GM19025 (cell line): ENCODE results near the gene SIGLEC5.

Source experiments
- ATAC-seq: cut with Tn5 transposase; IDR thresholded peaks from one replicate; pipeline ENCODE4 v1.9.1; 2021; ENCODE audit warnings: mild to moderate bottlenecking, low read depth, moderate library complexity; ENCODE audit not compliant: unreplicated experiment

The SIGLEC5 gene

DNA sequence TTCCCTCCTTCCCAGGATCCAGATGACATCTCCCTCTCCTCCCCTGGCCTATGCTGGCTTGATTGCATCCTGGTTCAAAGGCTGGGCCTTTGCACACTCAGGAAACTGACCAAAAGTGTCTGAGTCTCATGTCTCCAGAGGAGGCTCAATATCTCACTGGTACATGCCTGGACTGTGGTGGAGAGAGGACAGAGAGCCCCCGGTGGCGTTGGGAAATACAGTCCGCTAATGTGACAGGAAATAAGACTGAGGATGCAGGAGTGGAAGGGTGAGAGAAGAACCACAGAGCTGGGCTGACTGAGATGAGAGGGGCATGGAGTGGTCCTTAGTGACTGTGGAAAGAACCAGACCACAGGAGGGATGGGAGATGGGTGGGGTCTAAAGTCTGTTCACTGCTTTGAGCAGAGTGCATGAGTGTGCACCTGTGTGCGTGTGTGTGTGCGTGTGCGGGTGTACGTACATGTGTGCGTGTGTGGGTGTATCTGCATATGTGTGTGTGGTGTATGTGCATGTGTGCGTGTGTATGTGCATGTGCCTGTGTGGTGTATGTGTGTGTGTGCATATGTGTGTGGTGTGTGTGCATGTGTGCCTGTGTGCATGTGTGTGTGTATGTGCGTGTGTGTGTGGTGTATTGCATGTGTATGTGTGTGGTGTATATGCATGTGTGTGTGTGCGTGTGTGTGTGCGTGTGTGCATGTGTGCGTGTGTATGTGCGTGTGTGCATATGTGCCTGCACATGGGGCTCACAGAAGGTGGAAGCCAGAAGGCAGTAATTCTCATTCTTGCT is 1.9 kb downstream of the SIGLEC5 start:
- no peak for ATAC-seq

GRCh38 chr19:51627491-51628138 is 2.6 kb downstream of the SIGLEC5 start:
- no peak for ATAC-seq

GRCh38 chr19:51626675-51627074 is 3.5 kb downstream of the SIGLEC5 start:
- ATAC-seq = no peak

DNA sequence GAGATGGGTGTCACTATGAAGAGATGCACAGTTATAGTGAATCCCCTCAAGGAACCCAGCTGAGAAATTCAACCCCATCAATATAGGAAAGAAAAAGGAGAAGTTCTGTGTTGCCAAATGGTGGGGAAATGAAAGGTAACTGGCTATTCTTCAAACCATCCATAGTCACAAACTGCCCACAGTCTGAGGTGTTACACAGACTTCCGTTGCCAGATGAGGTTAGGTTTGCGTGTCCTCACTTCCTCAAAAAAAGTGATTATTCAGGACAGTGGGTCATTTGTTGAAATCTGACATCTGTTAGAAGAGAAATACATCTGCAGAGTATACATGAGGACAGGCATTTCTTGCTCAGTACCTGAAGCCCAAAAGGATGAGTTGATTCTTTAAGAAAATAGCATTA is 9.0 kb downstream of the SIGLEC5 start:
- no peak for ATAC-seq

DNA sequence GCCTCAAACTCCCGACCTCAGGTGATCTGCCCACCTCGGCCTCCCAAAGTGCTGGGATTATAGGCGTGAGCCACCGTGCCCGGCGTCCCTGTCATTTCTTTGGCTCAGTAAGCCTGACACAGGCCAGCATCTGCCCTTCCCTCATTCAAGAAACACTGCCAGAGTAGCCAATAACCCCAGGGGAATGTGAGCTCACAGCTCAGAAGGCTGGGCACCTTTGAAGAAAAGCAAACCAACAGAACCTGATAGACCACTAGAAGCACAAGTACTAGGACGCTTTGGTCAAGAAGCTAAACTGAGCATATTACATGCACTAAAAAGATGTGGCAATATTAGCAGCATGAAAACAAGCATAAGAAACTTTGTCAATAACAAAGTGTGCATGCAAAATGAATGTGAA is 14.2 kb downstream of the SIGLEC5 start:
- ATAC-seq = no peak

DNA sequence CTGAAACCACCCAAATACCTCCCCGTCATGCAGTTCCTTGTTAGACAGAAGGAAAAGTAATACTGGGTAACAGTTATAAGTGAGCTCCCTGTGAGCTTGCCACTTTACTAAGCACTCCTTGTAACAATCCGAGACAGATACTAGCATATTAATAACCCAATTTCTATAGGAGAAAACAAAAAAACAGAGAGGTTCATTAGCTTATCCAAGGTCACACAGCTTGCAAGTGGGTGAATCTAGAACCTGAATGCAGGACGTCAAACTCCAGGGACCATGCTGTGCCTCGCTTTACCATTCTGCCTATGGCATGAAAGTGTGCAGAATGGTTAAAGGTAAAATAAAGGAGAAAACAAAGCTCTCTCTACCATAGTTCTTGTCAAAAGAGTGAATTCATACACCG is 15.4 kb downstream of the SIGLEC5 start:
- no peak for ATAC-seq

DNA sequence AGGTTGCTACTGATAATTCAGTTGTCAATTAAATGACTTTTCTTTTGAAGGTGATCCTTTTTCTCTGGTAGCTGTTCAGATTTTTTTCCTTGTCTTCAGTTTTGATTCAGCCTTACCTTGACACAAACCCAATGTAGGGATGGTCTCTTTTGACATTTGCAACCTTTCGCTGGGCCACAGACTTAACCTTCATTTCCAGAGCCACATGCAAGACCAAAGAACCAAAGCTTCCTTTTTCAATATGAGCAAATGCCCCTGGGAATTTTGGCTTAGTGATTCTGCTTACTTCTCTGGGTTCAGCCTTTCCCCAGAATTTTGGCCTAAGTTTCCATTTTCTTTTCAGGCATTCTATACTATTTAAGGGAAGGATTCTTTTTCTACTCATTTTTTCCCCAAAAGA is 19.6 kb downstream of the SIGLEC5 start:
- no peak for ATAC-seq

- ATAC-seq = no peak
These were observed 22.2 kb downstream of the SIGLEC5 start for GRCh38 chr19:51607920-51608562.

DNA sequence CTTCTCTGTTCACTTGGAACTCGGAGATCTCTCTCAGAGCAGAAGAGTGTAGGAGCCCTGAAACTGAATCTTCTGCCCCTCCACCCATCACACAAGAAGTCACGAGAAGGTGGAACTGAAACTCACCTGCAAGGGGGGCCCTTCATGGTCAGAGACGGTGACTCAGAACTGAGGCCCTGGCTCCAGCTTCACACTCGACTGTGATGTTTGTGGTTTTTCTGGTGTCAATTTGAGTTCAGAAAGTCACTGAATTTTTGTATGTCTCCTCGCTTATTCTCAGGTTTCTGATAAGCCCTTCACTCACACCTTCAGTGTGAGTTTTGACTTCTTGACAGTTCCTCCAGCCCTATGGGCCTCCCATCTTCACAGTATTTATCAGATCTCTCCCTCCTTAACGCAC is 23.1 kb downstream of the SIGLEC5 start:
- ATAC-seq = peak; percentile 96

- ATAC-seq = no peak
These were observed 27.9 kb downstream of the SIGLEC5 start for GRCh38 chr19:51602189-51602854.

DNA sequence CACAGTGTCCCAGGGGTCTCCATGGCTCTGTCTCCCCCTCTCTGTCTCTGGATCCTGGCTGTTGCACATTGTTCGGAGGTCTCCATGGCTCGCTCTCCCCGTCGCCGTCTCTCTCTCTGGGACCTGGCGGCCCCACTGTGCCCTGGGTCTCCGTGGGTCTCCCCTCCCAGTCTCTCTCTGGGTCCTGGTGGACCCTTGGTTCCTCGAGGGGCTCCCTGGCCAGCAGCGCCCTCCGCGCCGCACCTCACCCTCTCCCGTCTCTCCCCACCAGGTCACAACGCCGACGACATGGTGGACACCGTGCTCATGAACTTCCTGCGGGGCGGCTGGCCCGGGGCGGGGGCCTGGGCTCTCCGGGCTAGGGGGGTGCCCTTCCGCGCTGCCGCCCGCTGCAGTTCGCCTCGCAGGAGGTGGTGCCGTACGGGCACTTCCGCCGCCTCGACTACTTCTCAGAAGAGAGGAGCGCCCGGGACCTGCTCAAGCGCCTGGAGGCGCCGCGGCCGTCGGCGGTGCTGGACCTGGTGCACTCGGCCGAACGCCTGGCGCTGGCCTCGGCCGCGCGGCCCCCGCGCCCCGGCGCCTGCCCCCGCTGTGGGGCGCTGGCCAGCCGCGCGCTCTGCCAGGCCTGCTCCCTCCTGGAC is 29.1 kb downstream of the SIGLEC5 start:
- ATAC-seq = no peak

GRCh38 chr19:51599084-51599483 is 31.1 kb downstream of the SIGLEC5 start:
- ATAC-seq = no peak

GRCh38 chr19:51598159-51598915 is 31.9 kb downstream of the SIGLEC5 start:
- no peak for ATAC-seq

DNA sequence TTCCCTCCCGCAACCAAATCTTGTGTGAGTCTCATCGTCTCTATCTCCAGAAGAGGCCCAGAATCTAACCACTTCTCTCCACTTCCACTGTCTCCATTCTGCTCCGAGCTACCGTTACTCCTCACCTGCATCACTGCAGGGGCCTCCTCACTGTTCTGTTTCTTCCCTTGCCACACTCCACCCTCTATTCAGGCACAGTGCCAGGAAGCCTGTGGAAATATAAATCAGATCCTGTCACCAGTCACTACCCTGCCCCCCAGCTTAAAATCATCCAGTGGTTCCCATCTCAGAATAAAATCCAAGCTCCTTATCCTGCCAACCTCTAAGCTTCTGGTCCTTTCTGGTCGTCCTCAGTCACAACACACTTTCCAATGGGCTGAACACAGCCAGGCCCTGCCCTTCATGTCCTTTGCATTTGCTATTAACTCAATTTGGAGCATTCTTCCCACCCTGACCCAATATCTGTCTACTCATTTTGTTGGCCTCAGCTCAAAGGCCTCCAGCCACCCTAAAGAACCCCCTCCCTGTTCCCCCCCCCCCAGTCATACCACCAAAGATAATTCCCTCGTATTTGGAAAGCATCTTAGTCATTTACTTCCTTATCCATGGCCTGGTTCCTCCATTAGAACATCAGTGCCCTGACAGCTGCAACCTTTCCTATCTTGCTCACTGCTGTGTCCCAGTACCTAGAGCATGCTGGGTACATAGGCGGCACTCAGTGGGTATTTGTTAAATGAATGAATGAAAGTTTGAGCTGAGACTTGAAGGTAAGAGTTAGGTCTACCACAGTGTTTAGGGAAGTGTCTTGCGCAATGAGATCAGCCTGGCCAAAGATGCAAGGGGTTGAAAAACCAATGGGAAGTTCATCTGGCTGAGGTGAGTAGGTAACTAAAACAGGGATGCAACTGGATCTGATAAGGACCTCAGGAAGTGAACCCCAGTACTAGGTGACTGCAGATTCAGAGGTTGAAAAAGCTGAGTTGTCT is 34.7 kb downstream of the SIGLEC5 start:
- no peak for ATAC-seq

- no peak for ATAC-seq
These were observed 35.5 kb downstream of the SIGLEC5 start for GRCh38 chr19:51594774-51595109.

GRCh38 chr19:51593969-51594773 is 36.0 kb downstream of the SIGLEC5 start:
- peak; percentile 100 for ATAC-seq

GRCh38 chr19:51593138-51593890 is 36.9 kb downstream of the SIGLEC5 start:
- ATAC-seq = no peak
